HUDEP-2 (cell line): ENCODE data around the gene RBMS2.
A peak's percentile ranks its signal among the peaks of the same experiment; 100 is the strongest.
"Not testable (repeated sequence)": the region's sequence is repeated elsewhere in the genome, so short reads cannot be mapped to it uniquely, and the experiment has no call there.

Experiments
- DNase-seq, 76 experiments: peaks; one replicate each; lab custom pipeline; 2025; ENCODE audit not compliant: unreplicated experiment in 76 of 76; lab: John Stamatoyannopoulos, UW

Gene RBMS2

GRCh38 chr12:56577248-56577647 lies 55.6 kb downstream of the RBMS2 start:
- DNase-seq = not testable (repeated sequence)

DNA sequence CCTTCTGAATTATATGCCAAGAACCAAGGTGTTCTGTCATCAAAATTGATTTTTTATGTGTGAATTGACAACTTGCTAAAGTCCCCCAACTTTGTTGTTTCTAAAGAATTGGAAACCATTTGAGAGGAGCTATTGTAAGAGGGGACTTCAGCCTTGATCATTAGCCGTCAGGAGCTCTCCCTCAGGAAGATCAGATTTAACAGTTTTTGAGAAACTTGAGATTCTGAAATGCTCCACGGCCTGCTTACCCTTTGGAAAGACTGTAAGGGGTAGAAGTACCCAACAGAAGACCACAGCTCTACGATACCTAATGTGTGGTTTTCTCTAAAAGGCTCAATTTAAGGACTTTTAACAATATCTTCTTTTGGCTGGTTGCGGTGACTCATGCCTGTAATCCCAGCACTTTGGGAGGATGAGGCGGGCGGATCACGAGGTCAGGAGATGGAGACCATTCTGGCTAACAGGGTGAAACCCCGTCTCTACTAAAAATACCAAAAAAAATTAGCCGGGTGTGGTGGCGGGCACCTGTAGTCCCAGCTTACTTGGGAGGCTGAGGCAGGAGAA lies 57.4 kb downstream of the RBMS2 start:
- no peak for DNase-seq

- DNase-seq = peak in 28 of 76 experiments; percentile 1 to 49 (median 15)
Observed at GRCh38 chr12:56581418-56582145, 60.0 kb downstream of the RBMS2 start.

GRCh38 chr12:56585098-56585497 lies 63.5 kb downstream of the RBMS2 start:
- DNase-seq = no peak

- DNase-seq = no peak
Observed at GRCh38 chr12:56589783-56590182, 68.2 kb downstream of the RBMS2 start.

GRCh38 chr12:56590237-56590830 lies 68.7 kb downstream of the RBMS2 start:
- DNase-seq = peak in 16 of 76 experiments; percentile 1 to 31 (median 13)

GRCh38 chr12:56591126-56591525 lies 69.5 kb downstream of the RBMS2 start:
- no peak for DNase-seq

GRCh38 chr12:56591961-56592360 lies 70.3 kb downstream of the RBMS2 start:
- no peak for DNase-seq

GRCh38 chr12:56593909-56594621 lies 72.4 kb downstream of the RBMS2 start:
- DNase-seq = peak in 50 of 76 experiments; percentile 5 to 59 (median 32)

- DNase-seq = no peak
Observed at GRCh38 chr12:56596815-56597214, 75.2 kb downstream of the RBMS2 start.

- no peak for DNase-seq
Observed at GRCh38 chr12:56599041-56599440, 77.4 kb downstream of the RBMS2 start.

DNA sequence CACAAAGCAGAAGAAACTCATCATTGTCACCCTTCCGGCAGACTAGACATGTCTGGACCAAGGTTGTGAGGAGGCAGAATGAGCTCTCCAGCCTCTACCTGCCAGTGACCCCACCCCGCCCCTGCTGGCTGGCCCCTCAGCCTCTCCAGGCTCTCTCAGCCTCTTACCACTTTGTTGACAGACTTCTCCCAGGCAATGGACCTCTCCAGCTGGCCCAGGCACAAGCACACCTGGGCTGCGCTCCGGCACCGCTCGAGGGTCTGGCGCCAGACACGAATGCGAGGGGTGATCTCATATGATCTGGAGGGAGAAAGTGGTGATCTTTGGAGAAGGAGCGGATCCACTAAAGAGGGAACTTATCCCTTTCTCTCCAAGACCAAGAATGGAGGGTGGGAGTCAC lies 78.2 kb downstream of the RBMS2 start:
- no peak for DNase-seq

GRCh38 chr12:56600753-56601152 lies 79.1 kb downstream of the RBMS2 start:
- DNase-seq = no peak

DNA sequence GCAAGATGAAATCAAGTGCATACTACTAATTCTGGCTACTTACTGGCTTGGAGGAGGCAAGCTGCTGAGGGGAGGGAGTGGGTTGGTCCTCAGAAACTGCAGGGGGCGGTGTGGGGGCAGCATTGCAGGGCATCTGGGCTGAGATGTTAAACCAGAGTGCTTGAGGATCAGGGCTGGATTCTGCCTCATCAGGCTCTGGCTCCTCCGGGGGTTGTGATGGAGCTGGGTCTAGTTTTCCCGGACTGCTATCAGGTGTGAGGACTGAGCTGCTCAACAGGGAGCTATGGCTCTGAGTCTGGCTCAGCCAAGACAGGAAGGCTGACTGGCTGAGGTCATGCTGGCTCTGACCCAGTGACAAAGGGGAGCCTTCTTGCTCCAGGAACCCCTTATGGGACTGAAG lies 79.9 kb downstream of the RBMS2 start:
- DNase-seq = peak in 19 of 76 experiments; percentile 6 to 34 (median 14)

DNA sequence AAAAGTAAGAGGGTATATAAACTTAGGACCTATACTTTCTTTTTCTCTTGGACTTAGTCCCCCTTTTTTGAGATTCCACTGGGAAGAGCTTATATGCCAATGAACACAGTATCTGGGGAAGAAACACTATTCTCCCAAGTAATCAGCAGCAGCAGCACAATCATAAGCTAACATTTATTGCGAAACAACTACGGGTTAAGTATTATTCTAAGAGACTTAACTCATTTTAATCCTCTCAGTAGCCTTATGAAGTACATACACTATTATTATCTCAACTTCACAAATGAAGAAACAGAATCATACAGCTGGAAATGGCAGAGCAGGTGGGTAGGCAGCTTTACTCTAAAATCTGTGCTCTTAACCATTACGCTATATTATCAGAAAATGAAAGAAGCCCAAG lies 80.6 kb downstream of the RBMS2 start:
- DNase-seq = no peak

DNA sequence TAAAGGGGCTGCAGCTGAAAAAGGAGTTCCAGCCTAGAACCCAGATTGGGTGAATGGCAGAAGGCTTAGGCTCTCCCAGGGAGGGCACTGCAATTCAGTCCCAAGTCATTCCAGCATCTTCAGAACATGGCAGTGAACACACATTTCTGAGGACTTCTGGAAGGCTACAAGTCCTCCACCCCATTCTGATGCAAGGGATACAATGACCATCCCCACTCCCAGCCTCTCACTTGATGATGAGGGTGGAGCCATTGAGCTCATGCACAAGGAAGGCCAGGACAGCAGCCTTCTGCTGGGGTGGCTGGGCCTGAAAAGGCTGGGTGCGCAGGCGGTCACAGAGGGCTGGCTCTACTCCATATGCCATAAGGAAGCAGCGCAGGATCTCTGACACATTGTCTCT lies 82.7 kb downstream of the RBMS2 start:
- DNase-seq = no peak

- no peak for DNase-seq
Observed at GRCh38 chr12:56614627-56615026, 93.0 kb downstream of the RBMS2 start.

DNA sequence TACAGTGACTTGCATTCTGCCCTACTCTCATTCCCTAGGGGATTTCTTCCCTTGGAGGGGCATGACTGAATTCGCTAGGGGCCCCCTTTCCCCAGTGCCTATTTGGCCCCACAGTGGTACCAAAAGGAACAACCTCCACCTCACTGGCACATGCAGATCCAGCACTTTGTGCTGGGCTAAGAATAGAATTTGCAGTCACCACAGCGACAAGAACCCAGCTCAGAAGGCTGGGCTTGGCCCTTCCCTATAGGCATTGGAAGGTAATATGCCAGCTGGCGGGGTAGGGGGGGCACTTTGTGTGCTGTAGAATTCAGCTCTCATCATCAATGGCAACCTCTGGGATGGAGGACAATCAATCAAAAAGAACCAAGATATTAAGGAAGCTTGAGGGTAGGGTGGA lies 94.6 kb downstream of the RBMS2 start:
- no peak for DNase-seq

GRCh38 chr12:56616925-56617324 lies 95.3 kb downstream of the RBMS2 start:
- peak in 12 of 76 experiments; percentile 1 to 31 (median 22) for DNase-seq

GRCh38 chr12:56622535-56622934 lies 100.9 kb downstream of the RBMS2 start:
- no peak for DNase-seq

DNA sequence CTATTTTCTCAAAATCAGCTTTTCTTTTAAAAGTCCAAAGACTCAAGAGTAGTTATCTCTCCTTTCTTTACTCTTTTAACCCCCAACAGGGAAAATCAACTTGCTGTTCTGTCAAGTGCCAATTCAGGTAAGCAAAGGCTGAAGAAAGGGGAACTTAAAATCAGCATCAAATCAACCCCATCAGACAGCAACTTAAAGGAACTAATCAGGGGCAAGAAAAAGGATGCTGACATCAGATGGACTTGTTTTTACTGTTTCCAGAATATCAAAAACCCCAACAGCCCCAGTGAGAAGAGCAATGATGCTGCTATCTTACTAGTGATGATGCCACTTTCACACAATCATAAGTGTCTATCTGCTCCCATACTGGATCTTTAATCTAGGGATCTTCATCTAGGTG lies 105.1 kb downstream of the RBMS2 start:
- DNase-seq = no peak
